NCI-H226 (cell line): ENCODE results near the gene TP53I11.

Experiments
- DNase-seq: peaks from one replicate; pipeline ENCODE4 v3.0.0-alpha.2; 2015

TP53I11 gene

DNA sequence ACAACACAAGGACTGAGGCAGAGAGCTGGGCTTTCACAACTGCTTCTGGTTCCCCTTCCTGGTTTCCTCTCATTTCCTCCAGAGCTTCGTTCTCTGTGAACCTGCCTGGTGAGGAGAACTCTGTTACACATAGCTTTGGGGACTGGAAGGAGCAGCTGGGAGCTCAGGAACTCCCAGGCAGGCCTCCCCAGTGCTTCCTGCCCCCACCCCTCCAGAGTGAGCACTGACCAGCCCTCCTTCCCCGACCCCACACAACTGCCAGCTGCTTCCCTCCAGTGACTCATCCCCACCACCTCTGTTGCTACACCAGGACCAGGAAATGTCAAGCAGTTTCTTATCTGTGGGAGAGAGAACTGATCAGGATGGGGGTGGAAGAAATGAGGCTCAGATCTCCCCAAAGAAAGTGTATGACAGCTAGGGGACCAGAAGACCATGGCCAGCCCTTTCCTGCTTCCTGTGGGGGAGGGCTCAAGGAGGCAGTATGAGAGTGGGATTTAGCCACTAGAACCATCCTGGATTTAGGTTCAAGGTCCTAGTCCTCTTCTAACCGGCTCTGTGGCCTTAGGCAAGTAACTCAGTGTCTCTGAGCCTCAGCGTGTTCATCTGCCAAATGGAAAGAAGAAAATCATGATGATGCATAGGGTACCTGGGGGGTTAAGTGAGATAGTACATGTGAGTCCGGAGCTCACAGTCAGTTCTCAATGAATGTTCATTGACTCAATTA is 4.5 kb upstream of the TP53I11 start:
- DNase-seq, result peak; percentile 83

DNA sequence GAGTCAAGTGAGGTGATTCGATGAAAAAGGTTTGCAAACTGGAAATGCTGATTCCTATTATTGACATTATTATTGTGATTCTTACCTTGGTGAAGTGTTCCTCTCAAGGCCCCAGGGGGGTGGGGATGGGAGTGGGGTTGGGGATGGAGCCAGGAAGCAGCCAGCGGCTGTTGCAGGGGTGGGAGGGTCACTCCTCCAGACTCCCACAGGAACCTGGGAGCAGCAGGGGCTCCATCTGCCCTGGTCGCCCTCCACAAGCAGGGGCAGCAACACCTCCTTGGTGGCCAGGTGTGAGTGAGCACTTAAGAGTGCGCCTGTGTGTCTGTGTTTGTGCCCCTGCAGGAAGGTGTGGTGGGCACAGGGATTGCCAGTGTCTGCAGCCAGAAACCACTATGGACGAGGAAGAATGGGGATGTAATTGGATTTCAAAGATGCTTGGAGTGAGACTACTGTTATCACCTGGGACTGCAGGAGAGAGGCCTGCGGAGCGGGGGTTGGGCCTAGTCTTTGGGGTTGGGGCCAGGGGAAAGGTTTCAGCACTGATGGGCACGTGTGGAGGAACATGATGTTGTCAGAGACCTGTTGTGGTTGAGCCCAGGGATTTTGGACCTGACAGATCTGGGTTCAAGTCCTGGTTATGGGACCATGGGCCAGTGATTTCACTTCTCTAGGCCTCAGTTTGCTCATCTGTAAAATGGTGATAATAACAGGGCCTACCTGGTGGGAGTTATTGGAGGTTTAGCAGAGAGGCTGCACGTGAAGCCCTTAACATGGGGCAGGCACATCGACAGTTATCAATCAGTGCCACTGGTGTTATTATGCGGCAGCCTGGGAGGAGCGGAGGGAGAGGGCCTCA is 3.6 kb upstream of the TP53I11 start:
- no peak for DNase-seq

DNA sequence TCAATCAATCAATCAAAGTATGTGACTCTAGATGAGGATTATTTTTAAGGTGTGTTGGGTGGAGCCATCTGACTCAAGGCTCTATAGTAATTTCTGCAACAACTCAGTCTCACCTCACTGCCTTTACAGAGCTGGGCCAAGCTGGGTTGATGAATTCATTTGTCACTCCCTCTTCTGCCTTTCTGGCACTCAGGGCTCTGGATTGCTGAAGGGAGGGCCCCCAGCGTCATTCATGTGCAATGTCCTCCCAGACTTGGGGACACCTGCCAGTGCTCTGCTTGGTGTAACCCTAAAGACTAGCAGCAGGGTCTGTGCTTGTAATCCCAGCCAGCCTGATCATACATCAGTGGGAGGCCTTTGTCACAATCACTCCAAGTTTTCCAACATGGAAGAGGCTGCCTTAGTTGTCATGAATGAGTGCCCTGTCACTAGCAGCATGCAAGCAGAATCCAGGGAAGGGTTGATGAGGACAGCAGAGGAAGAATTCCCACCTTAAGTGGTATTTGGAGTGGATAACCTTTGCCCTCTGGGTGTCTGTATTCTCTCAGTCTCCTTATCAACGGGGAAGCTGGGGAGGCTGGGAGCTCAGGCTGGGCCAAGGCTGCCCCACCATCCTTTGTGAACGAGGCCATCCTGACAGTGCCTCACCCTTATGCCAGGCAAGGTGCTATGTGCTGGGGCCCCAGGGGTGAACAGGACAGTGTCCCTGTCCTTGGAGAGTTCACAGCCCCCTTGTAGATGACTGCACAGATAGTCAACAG is 2.0 kb upstream of the TP53I11 start:
- no peak for DNase-seq

DNA sequence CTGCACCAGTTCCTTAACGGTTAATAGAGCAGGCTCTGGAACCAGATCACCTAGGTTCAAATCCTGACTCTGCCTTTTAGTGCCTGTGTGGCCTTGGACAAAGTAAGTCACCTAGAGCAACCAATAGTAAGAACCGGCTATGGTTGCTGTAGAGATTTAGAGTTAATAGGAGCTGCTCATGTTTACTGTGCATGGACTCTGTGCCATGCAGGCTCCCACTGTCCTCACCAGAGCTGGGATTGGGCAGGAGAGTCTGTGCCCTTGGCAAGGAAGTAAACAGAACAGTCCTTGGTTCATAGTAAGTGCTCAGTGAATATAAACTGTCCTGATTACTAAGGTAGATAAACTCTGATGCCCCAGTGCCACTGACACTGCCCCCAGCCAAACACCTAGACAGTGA is 1.4 kb upstream of the TP53I11 start:
- DNase-seq, result no peak

DNA sequence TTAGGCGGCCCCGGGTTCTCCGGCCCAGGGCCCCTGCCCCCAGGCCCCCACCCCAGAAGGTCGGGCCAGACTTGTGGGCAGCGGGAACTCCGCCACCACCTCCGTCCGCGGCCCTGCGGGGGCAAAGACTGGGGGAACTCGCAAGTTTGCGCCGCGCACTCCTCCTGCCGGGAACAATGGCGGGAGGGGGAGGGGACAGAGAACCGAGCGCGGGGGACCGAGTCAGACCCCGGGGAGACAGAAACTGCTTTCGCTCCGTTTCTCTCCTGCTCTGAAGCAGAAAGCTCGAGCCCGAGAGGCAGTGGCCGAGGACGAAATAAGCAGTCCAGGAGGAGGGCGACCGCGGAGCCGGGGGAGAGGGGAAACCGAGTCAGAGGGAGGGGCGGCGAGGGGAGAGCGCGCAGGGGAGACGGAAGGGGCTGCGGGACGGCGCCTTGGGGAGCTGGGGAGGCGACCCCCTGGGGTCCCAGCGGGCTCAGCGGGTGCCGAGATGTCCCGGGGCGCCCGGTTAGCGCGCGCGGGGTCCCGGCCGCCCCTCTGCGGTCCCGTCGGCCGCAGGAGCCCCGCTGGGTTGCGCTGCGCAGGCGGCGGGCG is 555 bp downstream of the TP53I11 start:
- DNase-seq, result no peak

DNA sequence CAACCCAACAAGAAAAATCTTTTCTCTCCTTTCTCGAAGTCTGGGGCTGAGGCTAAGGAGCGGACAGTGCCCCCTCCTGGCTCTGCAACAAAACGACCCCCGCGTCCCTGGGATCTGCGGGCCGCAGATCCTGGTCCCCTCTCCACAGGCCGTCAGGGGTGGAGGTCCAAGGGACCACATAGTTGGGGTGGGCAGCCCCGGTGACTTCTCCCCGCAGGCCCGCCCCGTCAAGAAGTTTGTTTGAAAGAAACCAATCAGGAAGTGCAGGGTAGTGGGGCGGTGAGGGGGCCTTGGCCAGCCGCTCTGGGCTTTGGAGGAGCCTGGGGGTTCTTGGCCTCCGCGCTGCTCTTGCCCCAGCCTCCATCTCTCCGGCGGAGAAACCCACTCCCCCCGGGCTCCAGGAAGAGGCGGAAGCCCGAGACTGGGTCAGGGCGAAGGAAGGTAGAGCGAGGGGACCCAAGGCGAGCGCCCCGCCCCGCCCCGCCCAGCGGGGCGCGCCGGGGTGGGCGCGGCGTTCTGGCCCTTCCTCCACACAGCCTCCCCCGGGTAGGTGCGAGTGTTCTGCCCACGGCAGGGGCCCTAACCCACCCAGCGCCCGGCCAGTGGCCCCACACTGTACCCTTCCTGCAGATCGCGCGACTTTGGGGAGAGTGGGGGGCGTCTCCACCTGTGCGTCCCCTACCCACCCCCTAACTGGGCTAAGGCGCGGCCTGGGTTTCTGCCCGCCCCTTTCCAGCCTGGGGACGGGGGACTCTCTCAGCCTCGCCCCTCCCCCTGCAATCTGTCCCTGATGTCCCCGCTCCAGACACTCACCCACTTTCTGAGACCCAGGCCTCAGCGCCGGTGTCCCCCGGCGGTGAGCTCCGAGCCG is 1.3 kb downstream of the TP53I11 start:
- peak; percentile 22 for DNase-seq

DNA sequence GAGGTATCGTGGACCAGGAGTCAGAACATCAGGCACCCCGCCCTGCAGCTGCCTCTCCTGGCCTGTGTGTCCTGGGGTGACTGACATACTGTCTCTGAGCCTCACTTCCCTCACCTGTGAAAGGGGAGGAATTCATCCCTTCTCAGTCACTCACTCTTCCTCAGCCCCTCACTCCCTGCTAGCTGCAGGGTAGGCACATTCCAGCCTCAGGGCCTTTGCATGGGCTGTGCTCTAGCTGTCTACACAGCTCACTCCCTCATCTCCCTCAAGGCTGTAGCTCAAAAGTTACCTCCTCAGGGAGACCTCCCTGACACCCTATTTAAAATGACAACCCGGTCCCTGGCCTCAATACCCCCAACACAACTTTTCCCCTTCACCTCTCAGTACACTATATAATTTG is 2.5 kb downstream of the TP53I11 start:
- DNase-seq, result no peak

DNA sequence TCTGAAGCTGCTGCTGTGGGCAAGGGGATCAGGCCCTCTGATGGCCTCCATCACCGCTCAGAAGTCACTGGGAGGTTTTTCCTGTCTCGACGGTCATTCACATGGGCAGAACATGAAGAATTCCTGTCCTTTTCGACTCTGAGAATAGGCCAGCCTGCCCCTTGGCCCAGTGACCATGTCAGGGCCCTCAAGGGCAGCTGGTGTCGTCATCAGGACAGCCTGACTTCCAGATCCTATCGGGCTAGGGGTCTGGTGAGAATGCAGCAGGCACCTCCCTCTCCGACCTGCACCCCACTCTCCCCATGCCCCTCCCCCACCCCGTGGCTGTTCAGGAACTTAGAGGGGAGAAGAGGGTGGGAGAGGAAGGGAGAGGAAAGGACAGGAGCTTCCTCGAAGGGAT is 3.6 kb downstream of the TP53I11 start:
- DNase-seq, result no peak

DNA sequence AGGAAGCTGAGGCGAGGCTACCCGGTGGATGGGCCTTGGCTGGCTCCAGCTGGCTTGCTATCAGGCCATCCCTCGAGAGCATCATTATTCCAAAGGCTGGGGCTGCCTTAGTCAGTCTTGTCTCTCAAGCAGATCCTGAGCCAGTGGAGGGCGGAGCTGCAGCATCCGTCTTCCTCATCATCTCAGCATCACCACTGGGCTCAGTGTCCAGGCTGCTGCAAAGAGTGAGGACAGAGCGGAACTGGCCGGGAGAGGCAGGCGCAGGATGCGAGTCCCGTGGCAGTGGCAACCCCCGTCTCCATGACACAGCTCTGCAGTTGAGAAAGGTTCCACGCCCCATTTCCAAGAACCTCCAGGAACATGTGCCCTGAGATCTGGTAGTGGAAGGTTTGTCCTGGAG is 4.4 kb downstream of the TP53I11 start:
- DNase-seq, result no peak

DNA sequence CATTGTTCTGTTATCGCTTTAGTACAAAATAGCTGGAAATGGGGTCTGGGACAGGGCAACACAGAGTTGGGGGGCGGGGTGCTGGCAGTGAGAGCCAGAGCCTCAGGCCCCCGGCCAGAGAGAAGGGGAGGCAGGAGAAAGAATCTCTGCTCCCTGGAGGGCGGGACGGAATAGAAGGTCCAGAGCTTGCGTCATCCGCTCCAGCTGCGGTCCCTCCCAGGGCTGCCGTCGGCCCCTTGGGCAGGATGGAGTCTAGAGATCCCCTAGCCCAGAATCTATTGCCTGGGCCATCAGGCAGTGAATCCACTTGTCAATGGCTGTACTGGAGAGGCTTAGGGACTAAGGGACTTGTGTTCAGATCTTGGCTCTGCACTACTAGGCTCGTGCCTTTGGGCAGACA is 5.0 kb downstream of the TP53I11 start:
- no peak for DNase-seq

DNA sequence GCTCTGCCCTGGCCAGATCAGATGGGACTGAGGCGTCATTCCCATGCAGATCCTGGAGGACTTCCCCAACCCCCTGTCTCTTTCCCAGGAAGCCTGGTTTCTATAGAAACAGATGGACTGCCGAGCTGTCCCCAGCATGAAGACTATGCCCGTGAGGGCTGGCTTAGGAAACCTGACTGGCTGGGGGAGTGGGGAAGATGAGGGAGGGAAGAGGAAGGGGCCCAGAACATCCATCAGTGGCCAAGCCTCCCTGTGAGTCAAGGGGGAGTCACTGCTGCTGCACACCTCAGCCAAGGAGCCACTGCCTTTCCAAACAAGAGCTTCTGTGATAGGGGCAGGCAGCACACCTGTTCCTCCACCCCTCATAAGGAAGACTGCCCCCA is 5.8 kb downstream of the TP53I11 start:
- DNase-seq, result no peak

DNA sequence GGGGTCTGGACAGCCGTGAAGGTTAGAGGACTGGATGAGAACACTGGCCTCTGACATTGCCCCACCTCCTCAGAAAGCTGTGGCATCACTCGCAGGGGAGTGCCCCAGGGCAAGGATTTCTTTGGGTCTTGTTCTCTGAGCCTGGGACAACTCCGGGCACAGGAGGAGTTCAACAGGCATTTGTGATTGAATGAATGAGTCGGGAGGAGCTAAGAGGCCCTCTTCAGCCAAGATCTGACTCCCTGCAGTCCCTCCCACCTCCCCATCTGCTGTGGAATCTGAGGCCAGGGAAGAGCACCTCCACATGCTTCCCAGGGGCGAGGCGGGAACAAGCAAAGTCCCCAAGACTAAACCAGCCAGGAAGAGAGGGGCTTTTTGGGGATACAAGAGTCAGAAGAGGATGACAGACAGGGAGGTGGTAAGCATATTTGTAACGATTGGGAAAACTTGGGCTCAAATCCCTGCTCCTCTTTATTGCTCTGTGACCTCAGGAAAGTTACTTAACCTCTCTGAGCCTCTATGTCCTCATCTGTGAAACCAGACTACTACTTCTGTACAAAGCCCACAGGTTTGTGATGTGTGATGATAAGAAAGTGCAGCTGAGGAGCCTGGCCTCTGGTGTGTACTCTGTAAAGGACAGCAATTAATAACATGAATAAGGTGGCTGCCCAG is 6.4 kb downstream of the TP53I11 start:
- DNase-seq, result no peak

DNA sequence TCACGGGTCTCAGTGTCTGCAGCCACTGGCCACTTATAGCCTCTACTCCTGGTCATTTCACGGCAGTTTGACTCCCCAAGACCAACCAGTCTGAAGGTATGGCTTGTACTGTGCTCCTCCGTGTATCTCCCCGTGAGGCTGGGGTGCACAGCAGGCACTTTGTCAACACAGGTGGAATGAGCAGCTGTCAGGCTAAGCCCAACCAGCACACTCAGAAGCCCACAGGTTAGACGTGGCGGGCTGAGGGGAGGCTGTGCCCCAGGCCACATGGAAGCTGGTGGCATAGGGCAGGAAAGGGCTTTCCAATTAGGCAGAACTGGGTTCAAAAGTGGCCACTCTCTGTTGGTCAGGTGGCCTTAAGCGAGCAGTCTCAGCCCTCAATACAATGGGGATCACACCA is 7.0 kb downstream of the TP53I11 start:
- no peak for DNase-seq

DNA sequence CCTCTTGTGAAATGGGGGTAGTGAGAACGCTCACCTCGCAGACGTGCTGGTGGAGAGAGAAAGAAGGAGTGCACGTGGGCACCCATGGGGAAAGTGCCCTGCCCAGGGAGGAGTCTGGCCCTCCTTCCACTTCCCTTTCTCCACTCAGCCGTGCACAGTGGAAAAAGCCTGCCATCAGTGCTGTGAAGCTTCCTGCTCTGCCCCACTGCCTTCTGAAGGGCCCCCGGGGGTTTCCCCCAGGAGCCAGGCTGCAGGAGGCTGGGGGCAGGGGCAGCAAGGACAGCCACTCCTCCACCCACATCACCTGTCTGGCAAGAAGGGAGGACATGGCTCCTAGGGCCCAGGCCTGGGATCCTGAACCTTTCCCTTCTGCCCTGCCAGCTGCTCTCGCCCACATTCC is 7.6 kb downstream of the TP53I11 start:
- no peak for DNase-seq

DNA sequence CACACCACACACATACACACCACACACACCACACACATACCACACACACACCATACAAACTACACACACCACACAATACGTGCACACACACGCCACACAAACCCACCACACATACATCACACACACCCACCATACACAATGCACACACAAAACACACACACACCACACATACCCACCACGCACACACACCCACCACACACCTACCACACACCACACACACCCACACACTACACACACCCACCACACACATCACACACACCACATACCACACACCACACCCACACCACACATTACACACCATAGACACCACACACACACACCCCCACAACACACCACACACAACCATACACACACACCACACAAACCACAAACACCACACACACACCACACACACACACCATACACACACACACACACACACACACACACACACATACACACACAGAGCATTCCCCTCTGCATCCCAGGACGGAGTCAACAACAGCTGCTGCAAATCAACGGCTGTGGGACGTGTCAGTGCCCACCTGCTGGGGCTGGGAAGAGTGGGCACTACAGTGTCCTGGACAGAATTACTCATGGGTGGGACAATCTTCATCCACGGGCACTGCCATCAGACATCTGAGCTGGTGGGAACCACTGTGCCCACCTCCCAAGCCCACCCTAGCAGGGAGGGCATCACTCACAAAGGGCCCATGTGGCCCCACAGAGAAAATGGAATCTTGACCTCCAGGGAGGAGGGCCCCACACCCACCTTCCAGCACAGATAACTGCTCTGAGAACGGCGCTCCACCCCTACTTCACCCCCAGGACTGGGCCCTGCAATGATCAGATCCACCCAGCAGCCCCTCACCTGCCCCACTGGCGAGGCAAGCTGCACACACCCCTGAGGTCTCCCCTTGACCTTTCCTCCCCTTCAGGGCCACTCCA is 8.4 kb downstream of the TP53I11 start:
- DNase-seq, result no peak

DNA sequence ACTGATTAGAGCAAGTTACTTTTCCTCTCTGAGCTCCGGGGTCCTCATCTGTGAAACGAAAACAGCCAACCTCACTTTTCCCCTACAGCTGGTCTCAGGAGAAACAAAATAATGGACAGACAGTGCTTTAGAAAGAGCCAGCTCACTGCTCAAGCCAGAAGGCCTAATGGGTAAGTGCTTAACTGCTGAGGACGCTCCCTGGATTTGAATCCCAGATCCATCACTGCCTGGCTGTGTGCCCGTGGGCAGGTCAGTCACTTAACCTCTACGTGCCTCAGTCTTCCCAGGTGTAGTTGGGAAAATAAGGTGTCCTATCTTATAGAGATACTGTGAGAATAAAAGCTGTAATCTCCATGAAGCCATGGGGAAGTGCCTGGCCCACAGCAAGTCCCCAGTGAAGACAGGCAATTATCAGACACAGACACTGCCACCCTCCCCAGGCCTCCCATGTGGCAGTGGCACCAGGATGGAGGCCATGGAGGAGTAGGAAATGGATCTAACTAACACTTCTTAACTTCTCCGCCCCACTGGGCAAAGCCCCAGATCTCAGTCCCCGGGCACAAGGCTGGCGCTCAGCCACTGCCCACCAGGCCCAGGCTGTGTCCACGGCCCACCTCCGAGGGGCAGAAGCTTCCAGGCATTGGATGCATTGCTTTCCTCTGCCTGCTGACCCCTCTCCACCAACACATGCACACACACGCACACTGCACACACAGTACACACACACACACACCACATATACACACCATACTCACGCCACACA is 9.2 kb downstream of the TP53I11 start:
- DNase-seq, result no peak

DNA sequence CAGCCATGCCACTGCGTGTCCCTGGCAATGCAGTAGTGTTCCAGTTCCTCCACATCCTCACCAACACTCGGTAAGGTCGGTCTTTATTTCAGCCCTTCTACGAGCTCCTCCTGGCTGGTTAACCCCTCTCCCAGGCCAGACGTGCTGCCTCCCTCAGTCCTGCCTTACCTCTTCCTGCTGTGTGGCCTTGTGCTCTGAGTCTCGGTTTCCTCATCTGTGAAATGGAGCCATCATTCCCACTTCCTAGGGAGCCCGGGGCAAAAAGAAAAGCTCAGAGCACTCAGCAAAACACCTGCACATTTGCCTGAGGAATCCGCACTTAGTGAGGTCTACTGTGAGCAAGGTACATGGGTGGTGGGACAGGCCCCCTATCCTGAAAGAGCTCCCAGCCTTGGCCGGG is 9.8 kb downstream of the TP53I11 start:
- DNase-seq, result no peak

DNA sequence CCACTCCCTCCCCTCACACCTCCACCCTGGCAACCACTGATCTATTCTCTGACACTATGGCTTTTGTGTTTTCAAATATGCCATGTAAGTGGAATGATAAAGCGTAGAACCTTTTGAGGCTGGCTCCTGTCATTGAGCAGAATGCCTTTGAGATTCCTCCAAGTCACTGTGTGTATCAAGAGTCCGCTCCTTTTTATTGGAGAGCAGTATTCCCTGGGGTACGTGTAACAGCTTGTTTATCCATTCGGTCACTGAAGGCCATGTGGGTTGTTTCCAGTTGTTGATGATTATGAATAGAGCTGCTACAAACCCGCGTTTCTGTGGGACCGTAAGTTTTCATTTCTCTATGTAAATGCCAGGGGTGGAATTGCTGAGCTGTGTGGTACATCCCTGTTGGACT is 10.3 kb downstream of the TP53I11 start:
- DNase-seq, result no peak

DNA sequence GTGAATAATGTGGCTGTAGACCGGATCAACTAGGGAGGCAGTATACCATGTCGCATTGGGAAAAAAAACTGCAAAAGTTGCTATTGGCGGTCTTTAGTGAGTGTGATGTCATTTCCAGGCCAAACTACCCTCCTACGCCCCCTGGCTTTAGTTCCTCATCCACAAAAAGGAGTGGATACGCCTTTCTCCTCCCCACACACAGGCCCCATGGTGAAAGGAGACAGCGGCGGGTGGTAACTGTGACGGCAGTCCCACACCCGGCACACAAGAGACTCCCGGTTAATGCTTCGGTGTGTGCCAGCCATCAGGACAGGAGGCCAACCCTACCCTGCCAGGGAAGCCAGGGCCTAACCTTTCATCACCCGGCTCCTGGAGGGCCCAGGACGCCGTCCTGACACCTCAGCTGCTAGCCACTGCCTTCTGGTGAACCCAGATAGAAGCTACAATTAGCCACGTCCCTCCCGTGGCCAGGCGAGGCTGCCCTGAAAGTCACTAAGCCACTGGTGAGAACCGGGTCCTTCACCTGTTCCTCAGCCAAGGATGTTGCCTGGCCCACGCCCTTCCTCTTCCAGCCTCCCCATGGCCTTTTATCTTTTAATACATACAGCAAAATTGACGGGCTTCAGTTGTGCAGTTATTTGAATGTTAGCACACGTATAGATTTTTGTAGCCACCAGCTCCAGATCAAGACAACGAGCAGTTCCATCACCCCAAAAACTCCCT is 10.8 kb downstream of the TP53I11 start:
- no peak for DNase-seq
